Astrocyte (in vitro differentiated cells and primary cell): Measurements from ENCODE around the gene SPNS3.

Experiments
- EZH2 ChIP-seq: IDR thresholded peaks from 2 replicates; pipeline ENCODE4 v1.6.1; 2012; ENCODE audit warnings: mild to moderate bottlenecking, low read length, inconsistent platforms; ENCODE audit not compliant: insufficient read depth
- TF ChIP-seq, protein P1 (sequence below): IDR thresholded peaks from 2 replicates; pipeline ENCODE4 v1.5.1; 2011; ENCODE audit warnings: low read depth, mild to moderate bottlenecking, inconsistent platforms, low read length, moderate library complexity; ENCODE audit not compliant: insufficient read depth

DNA sequence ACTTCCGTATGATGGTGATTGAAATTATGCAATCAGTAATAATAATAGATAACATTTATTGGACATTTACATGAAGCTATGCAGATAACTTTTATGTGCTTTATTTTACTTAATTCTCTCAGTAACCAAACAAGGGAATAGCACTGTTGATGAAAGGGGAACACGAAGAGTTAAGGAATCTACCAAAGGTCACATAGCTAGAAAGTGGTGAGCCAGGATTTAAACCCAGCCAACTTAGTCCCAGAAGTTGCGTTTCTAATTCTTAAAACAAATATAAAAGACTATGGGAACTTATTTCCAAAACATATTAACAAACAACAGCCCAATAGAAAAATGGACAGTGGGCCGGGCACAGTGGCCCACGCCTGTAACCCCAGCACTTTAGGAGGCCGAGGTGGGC lies 9.7 kb downstream of the SPNS3 start:
- TF ChIP-seq, protein P1, sequence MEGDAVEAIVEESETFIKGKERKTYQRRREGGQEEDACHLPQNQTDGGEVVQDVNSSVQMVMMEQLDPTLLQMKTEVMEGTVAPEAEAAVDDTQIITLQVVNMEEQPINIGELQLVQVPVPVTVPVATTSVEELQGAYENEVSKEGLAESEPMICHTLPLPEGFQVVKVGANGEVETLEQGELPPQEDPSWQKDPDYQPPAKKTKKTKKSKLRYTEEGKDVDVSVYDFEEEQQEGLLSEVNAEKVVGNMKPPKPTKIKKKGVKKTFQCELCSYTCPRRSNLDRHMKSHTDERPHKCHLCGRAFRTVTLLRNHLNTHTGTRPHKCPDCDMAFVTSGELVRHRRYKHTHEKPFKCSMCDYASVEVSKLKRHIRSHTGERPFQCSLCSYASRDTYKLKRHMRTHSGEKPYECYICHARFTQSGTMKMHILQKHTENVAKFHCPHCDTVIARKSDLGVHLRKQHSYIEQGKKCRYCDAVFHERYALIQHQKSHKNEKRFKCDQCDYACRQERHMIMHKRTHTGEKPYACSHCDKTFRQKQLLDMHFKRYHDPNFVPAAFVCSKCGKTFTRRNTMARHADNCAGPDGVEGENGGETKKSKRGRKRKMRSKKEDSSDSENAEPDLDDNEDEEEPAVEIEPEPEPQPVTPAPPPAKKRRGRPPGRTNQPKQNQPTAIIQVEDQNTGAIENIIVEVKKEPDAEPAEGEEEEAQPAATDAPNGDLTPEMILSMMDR = no peak
- no peak for TF ChIP-seq EZH2
